HG03066 (cell line): ENCODE measurements around the gene ZNF346.

ENCODE experiments used
- ATAC-seq: cut with Tn5 transposase; IDR thresholded peaks from one replicate; pipeline ENCODE4 v1.9.1; 2021; ENCODE audit warnings: low read depth; ENCODE audit not compliant: unreplicated experiment

ZNF346 gene

GRCh38 chr5:177092178-177093081 is 69.9 kb downstream of the ZNF346 start:
- no peak for ATAC-seq

- ATAC-seq: no peak
Observed at GRCh38 chr5:177093082-177093712, 70.7 kb downstream of the ZNF346 start.

- ATAC-seq: no peak
Observed at GRCh38 chr5:177093803-177094202, 71.3 kb downstream of the ZNF346 start.

GRCh38 chr5:177094224-177095087 is 72.0 kb downstream of the ZNF346 start:
- ATAC-seq: no peak

GRCh38 chr5:177095088-177095669 is 72.7 kb downstream of the ZNF346 start:
- ATAC-seq: no peak

GRCh38 chr5:177096162-177097015 is 73.9 kb downstream of the ZNF346 start:
- no peak for ATAC-seq

- no peak for ATAC-seq
Observed at GRCh38 chr5:177097016-177097985, 74.8 kb downstream of the ZNF346 start.

- ATAC-seq: no peak
Observed at GRCh38 chr5:177098120-177098469, 75.6 kb downstream of the ZNF346 start.

- ATAC-seq: no peak
Observed at GRCh38 chr5:177098470-177099141, 76.1 kb downstream of the ZNF346 start.

- ATAC-seq: no peak
Observed at GRCh38 chr5:177099422-177100093, 77.1 kb downstream of the ZNF346 start.

GRCh38 chr5:177100714-177101121 is 78.2 kb downstream of the ZNF346 start:
- ATAC-seq: no peak

- ATAC-seq: no peak
Observed at GRCh38 chr5:177103523-177104253, 81.2 kb downstream of the ZNF346 start.

GRCh38 chr5:177105691-177106476 is 83.4 kb downstream of the ZNF346 start:
- no peak for ATAC-seq

- ATAC-seq: no peak
Observed at GRCh38 chr5:177107159-177107558, 84.7 kb downstream of the ZNF346 start.

- ATAC-seq: no peak
Observed at GRCh38 chr5:177109810-177110209, 87.3 kb downstream of the ZNF346 start.

- peak; percentile 52 for ATAC-seq
Observed at GRCh38 chr5:177111720-177112394, 89.4 kb downstream of the ZNF346 start.
